NCI-H2227 treated with DMSO at 0.1 percent for 48 hours (cell line): ENCODE data around the gene ARV1.
"Not testable (repeated sequence)": the region's sequence is repeated elsewhere in the genome, so short reads cannot be mapped to it uniquely, and the experiment has no call there.

Experiments used
- DNase-seq: peaks from one replicate; lab custom pipeline; 2025; lab: John Stamatoyannopoulos, UW

ARV1 gene

DNA sequence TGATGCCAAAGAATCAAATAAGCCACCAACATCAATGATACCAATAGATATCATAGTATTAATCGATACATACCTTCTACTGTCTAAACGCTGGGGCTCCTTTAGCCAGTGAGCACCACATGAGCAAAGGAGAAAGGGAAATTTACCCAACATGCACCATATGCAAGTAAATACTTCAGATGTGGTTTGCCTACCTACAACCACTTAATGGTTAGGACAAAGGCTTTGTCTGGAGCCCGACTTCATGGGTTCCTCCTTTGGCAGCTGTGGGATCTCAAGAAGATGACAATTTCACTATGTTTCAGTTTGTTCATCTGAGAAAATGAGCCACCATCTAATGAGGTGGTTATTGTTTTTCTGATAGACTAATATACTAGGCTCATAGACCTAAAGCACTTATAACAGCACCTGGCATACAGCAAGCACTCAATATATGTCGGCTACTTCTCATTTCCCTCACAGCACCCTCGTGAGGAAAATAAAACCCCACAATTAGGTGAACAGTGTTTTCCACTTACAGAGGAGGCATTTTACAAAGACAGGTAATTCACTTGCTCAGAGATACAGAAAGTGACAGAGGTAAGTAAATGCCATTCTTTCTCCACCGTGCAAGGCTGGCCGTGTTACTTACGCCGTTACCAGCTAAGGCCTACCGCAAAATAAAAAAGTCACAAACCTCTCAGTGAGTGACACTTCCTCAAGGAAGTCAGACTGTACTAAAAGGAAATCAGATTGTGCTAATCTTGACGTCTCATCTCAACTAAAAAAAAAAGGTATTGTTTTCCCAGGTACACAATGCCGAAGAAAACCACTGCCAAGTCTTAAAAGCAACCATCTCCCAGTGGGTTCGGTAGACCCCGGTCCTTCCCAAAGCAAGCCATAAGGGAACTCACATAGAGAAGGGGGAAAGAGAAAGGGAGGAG, 1.8 kb upstream of the ARV1 start:
- no peak for DNase-seq

DNA sequence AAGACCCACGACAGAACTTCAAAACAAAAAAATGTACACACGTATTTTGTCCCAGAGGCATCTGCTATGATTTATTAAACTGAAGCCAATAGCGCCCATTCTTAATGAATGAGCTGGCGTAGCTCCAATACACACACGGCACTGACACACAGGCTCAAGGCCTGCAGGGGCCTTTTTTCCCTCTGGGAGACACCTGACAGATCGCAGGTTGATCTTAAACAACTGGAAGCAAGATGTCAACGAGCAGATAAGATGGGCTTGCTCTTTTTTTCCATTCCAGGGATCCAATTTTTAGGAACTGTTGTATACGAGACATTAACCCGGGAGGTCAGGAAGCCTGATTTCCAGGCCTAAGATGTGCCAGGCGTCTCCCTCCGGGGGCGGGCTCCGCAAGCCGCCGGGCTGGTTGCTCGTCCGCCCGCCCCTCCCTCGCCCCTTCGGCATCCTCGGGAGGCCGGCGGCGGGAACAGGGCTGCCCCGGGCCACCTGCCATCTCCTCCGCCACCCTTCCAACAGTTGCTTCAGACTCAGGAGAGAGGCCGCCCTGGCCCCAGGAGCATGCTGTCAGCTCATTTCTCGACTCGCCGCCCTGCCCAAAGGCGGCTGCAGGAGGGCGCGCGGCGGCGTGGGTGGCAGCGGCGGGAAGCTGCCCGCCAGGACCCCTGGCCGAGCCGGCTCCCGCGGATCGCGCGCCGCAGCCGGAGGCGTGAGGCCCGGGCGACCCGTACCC, 968 bp upstream of the ARV1 start:
- peak; percentile 20 for DNase-seq

DNA sequence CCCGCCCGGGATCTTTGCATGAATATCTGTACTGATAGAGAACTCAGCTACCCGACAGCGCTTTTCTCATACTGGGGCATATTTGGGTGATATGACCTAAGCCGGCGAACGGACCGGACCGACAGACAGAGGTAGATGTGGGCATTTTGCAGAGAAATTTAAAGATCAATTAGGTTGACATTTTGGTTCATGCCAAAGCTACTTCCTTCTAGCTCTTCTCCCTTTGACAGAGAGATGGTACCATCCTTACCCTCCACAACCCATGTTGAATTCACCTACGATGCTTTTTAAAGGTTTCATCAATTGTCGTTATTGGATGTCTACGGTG, 459 bp downstream of the ARV1 start:
- no peak for DNase-seq

GRCh38 chr1:230979952-230980351, 1.1 kb downstream of the ARV1 start:
- no peak for DNase-seq

DNA sequence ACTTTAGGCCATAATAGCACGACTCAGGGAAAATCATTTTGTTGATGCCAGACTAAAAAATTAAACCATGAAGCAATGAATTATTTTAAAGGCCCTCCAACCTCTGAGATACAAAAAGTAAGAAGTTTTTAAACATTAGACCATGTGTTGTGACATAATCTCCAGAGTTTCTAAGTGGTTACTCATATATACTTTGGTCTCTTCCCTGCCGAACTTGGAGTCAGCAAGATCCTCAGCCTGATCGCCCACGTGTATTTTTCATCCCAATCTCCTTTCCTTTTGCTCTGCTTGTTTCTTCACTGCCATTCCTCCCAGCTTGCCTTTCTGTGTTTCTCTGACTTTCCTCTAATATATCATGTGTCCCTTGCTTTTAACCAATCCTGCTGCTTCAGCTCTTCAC, 3.8 kb downstream of the ARV1 start:
- DNase-seq: no peak

GRCh38 chr1:230983811-230984210, 4.9 kb downstream of the ARV1 start:
- DNase-seq: no peak

DNA sequence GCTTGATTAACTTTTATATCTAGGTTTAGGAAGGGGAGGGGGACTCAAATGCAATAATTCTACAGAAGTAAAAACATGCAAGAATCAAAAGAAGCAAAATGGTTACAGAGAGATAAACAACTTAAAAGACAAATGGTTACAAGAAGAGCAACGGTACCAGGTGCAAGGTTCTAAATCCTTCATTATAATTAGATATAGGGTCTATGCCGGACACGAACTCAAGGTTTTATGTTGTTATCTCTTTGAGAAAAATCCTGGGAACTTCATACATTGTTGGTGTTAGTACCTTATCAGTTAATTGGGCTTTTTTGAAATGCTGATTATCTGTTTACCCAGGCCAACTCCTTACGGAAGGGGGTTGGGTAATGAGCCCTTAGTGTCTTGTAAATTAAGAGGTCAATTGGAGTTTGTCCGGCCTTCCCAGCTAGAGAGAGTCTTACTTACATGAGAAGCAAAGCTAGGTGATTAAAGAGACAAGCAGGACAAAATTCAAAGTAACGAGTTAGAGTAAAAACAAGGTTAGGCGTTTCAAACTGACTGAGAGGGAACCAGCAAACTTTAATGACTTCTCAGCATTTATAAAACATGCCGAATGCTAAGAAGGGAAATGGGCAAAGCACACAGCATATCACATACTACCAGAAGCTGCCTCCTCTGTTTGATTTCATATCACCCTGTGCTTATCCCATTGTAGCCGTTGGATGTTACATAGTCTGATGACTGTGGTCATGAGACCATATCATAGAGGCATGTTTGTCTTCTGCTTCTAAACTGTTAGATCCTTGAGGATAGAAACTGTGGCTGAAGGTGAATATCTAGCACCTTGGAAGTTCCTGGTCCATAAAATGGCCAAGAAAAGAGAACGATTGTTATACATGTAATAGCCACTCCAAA, 6.0 kb downstream of the ARV1 start:
- DNase-seq: not testable (repeated sequence)

DNA sequence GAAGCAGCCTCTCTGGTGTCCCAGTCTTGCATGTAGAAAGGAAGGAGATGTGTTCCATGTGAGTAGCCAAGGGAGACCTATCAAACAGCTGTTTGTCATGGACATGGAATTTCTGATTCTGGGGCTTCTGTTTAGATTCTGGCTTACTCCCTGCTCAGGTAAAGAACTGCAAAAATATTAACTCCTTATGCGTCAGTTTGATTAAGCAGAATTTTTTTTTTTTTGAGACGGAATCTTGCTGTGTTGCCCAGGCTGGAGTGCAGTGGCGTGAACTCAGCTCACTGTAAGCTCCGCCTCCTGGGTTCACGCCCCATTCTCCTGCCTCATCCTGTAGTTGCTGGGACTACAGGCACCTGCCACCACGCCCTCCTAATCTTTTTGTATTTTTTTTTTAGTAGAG, 6.8 kb downstream of the ARV1 start:
- DNase-seq: no peak

GRCh38 chr1:230986976-230987375, 8.1 kb downstream of the ARV1 start:
- no peak for DNase-seq

- DNase-seq: no peak
Measured at GRCh38 chr1:230987448-230987847, 8.6 kb downstream of the ARV1 start.

DNA sequence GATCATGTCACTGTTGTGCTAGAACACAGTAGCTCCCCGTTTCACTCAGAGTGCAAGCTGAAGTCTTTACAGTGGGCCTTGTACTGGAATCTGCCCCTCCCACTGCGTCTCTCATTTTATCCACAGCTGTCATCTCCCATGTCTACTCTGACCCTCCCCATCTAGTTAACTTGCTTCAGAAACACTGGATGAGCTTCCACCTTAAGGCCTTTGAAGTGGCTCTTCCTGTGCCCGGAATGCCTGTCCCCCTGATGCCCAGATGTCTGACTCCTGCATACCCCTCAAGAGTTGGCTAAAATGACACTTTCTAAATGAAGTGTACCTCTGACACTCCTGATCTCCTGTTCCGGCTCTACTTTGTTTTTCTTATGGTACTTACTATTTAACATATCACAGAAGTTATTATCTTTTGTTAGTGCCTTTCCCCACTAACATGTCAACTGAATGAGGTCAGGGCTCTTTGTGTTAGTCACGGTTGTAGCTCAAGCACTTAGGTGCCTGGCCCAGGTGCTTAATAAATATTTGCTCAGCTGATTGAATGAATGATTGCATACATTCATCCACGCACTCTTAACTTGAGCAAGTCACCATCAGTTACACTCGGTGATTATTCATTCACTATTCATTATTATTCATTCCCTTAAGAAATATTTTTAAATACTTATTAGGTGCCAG, 13.3 kb downstream of the ARV1 start:
- DNase-seq: no peak

DNA sequence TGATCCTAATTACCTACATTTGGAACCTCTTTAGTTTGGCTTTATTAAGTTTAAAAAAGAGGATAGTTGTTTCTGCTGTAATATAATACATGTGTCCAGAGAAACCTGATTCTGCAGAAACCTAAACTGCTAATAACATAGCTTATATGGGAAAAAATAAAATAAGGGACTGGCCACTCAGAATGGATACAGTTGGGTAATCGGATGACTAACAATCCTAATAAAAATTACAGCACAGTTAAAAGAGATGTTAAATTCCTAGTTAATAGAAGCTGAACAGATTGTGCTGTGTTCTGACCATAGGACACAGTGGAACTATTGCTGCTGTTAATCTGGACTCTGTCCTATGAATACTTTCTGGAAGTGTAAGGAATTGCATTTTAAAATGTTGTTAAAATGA, 16.0 kb downstream of the ARV1 start:
- no peak for DNase-seq

DNA sequence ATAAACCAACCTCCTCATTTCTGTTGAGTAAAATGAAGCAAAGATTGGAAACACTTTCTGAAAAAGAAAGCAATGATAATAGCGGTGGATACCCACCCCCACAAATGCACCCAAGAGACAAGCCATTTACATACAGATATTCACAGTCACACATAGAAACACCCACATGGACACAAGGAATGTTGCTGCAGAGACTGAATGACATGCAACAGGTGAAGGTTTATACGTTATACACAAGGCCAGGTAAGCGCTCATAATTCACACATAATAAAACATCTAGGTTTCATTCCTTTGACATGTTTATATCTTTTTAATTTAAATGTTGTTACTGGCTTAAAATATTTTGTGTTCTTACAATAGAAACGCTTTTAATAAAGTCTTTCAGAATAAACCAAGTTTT, 21.3 kb downstream of the ARV1 start:
- no peak for DNase-seq

DNA sequence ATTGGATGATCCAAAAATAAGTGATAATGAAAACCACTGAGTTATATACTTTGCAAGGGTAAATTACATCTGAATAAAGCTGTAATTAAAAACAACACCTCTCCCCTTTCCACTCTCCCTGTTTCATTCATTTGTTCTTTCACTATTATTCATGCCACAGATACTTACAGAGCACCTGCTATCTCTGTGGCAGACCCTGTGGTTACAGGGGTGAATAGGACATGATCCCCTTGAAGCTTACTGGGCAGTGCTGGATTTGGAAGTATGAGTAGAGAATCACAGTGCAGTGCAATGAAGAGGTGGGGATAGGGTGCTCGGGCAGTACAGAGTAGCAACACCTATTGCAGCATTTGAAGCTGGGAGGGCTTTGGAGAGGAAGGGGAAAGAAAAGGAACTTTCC, 21.7 kb downstream of the ARV1 start:
- no peak for DNase-seq

GRCh38 chr1:231001892-231002291, 23.0 kb downstream of the ARV1 start:
- no peak for DNase-seq

- not testable (repeated sequence) for DNase-seq
Measured at GRCh38 chr1:231007535-231007934, 28.6 kb downstream of the ARV1 start.

- DNase-seq: no peak
Measured at GRCh38 chr1:231011360-231011759, 32.5 kb downstream of the ARV1 start.

DNA sequence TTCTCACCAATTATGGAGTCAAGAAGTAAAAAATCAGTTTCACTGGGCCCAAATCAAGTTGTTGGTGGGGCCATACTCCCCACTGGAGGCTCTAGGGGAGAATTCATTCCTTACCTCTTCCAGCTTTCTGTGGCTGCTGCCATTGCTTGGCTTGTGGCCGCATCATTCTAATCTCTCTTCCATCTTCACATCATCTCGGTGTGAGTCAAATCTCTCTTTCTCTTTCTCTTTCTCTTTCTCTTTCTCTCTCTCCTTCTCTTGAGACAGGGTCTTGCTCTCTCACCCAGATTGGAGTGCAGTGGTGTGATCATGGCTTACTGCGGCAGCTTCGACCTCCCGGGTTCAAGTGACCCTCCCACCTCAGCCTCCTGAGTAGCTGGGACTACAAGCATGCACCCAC, 33.1 kb downstream of the ARV1 start:
- DNase-seq: no peak

GRCh38 chr1:231013391-231014015, 34.6 kb downstream of the ARV1 start:
- DNase-seq: no peak

GRCh38 chr1:231016234-231016633, 37.3 kb downstream of the ARV1 start:
- DNase-seq: no peak

DNA sequence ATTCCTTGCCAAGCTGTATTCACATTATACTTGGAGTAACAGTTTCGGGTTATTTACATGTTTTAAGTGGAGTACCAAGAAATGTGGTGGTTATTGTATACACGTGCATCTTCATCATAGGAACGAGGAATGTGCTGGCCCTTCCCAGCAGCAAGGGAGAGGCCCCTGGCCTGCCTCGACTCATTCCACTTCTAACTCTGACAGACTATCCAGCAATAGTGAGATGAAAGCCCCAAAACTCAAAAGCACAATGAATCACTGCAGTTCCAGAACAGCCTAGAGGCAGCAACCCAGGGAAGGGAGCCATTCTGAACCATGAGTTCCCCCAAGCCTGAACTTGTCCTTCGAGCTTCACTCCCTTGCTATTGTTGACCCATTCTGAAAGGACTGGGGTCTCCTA, 38.1 kb downstream of the ARV1 start:
- DNase-seq: no peak
